Measurements from ENCODE around the gene AHCYL2.

- no peak for TF ChIP-seq GATA2 (IDR thresholded peaks at IDR 0.05; ENCODE audit: low read depth, low read length)
- no peak for TF ChIP-seq GATA3 (IDR thresholded peaks at IDR 0.05; ENCODE audit: low read depth, low read length)
Observed at GRCh38 chr7:129356176-129356575, 131.3 kb downstream of the AHCYL2 start.
